GM19328 (cell line): ENCODE results near the gene VPS13D.

ENCODE experiments used
- ATAC-seq: cut with Tn5 transposase; IDR thresholded peaks from one replicate; pipeline ENCODE4 v1.9.1; 2021; ENCODE audit warnings: mild to moderate bottlenecking, moderate library complexity; ENCODE audit not compliant: unreplicated experiment

The VPS13D gene

GRCh38 chr1:12546771-12547585 is 317.1 kb downstream of the VPS13D start:
- ATAC-seq = no peak

GRCh38 chr1:12547586-12548225 is 317.9 kb downstream of the VPS13D start:
- no peak for ATAC-seq

GRCh38 chr1:12548279-12548972 is 318.6 kb downstream of the VPS13D start:
- ATAC-seq = no peak

GRCh38 chr1:12548973-12549459 is 319.2 kb downstream of the VPS13D start:
- no peak for ATAC-seq

GRCh38 chr1:12549460-12550349 is 319.9 kb downstream of the VPS13D start:
- no peak for ATAC-seq

GRCh38 chr1:12551584-12551983 is 321.8 kb downstream of the VPS13D start:
- ATAC-seq = no peak

- ATAC-seq = no peak
Observed at GRCh38 chr1:12552111-12552888, 322.5 kb downstream of the VPS13D start.

GRCh38 chr1:12552951-12553921 is 323.4 kb downstream of the VPS13D start:
- no peak for ATAC-seq

GRCh38 chr1:12553963-12554362 is 324.1 kb downstream of the VPS13D start:
- no peak for ATAC-seq

- ATAC-seq = no peak
Observed at GRCh38 chr1:12554521-12555305, 324.9 kb downstream of the VPS13D start.

GRCh38 chr1:12555411-12556367 is 325.9 kb downstream of the VPS13D start:
- no peak for ATAC-seq

GRCh38 chr1:12556368-12556930 is 326.6 kb downstream of the VPS13D start:
- ATAC-seq = no peak

- ATAC-seq = no peak
Observed at GRCh38 chr1:12556957-12557935, 327.4 kb downstream of the VPS13D start.

- no peak for ATAC-seq
Observed at GRCh38 chr1:12561121-12561520, 331.3 kb downstream of the VPS13D start.
